Fibroblast of lung (primary cell): Measurements from ENCODE around the gene RRP36. TPM values are rescaled to one million over a fixed set of nuclear protein-coding genes. Genes with fewer than 3 reads are reported as not detected.

Source experiments
- DNase-seq, 2 donors: peaks; one replicate each; pipeline versions ENCODE4 v3.0.0 to v3.0.0-alpha.2; 2010; ENCODE audit warnings: low read depth in 2 of 2
- H2AFZ ChIP-seq: 2 replicates; pipeline ENCODE4 v1.5.1; 2012; ENCODE audit warnings: low read length, control low read depth, inconsistent platforms
- H3K27ac ChIP-seq: 2 replicates; pipeline ENCODE4 v1.5.1; 2011; ENCODE audit warnings: low read length, control low read depth; ENCODE audit not compliant: insufficient read depth
- H3K27me3 ChIP-seq: 2 replicates; pipeline ENCODE4 v1.5.1; 2011; ENCODE audit warnings: mild to moderate bottlenecking, low read length; ENCODE audit not compliant: control insufficient read depth, insufficient read depth
- H3K36me3 ChIP-seq: 2 replicates; pipeline ENCODE4 v1.5.1; 2011; ENCODE audit warnings: low read length; ENCODE audit not compliant: control insufficient read depth, insufficient read depth
- H3K4me1 ChIP-seq: 2 replicates; pipeline ENCODE4 v1.5.1; 2011; ENCODE audit warnings: low read length; ENCODE audit not compliant: control insufficient read depth, insufficient read depth; ENCODE audit errors: extremely low read depth
- H3K4me2 ChIP-seq: 2 replicates; pipeline ENCODE4 v1.5.1; 2011; ENCODE audit warnings: low read length, control low read depth; ENCODE audit not compliant: insufficient read depth; ENCODE audit errors: extremely low read depth
- H3K4me3 ChIP-seq, 4 experiments: fragments of 200-600 bp in 1 of 4; sonication (generic) in 1 of 4; replicated peaks in 1 of 4; 2 replicates each; pipeline ENCODE4 v1.5.1; 2011 to 2016; ENCODE audit warnings: low read length in 4 of 4, low read depth in 3 of 4, mild to moderate bottlenecking in 3 of 4, control low read depth in 2 of 4, inconsistent platforms in 1 of 4, mixed read lengths in 1 of 4; ENCODE audit not compliant: insufficient read depth in 1 of 4; ENCODE audit errors: control extremely low read depth in 1 of 4
- H3K79me2 ChIP-seq: 2 replicates; pipeline ENCODE4 v1.5.1; 2012; ENCODE audit warnings: mild to moderate bottlenecking, low read length, inconsistent platforms; ENCODE audit not compliant: control insufficient read depth, insufficient read depth
- H3K9ac ChIP-seq: 2 replicates; pipeline ENCODE4 v1.5.1; 2011; ENCODE audit warnings: mild to moderate bottlenecking, low read length, control low read depth; ENCODE audit not compliant: insufficient read depth
- H3K9me3 ChIP-seq: 2 replicates; pipeline ENCODE4 v1.5.1; 2012; ENCODE audit warnings: low read depth, low read length; ENCODE audit not compliant: control insufficient read depth, insufficient read depth
- H4K20me1 ChIP-seq: 2 replicates; pipeline ENCODE4 v1.5.1; 2011; ENCODE audit warnings: low read length; ENCODE audit not compliant: control insufficient read depth, insufficient read depth; ENCODE audit errors: extremely low read depth
- EZH2 ChIP-seq: IDR thresholded peaks from 2 replicates; pipeline ENCODE4 v1.5.1; 2012; ENCODE audit warnings: low read length, control low read depth, mild to moderate bottlenecking; ENCODE audit errors: missing control alignments
- polyA plus RNA-seq, 2 donors: library from polyadenylated mRNA; depleted of rRNA in 1 of 2; stranded (reverse) in 1 of 2; unstranded in 1 of 2; fragments of >200 nt; gene quantifications; 2 replicates each; pipeline ENCODE4 v1.2.1, GENCODE V29; 2011 to 2012; ENCODE audit warnings: missing spikeins in 1 of 2
- total RNA-seq: library from RNA; depleted of rRNA; stranded (reverse); fragments of >200 nt; gene quantifications from 2 replicates; pipeline ENCODE4 v1.2.1, GENCODE V29; 2014
- TF ChIP-seq, protein P1 (sequence below), 2 donors: IDR thresholded peaks in 1 of 2; conservative IDR thresholded peaks in 1 of 2; 1 replicate in 1 of 2; 2 replicates in 1 of 2; pipeline ENCODE4 v1.5.1; 2011 to 2012; ENCODE audit warnings: low read length in 2 of 2, control low read depth in 1 of 2, inconsistent platforms in 1 of 2, low read depth in 1 of 2, mild to moderate bottlenecking in 1 of 2

The RRP36 gene
- total and polyA plus RNA-seq, 2 donors (not counting 1 experiment from before 2014, with no cell fraction given), result 73.0 to 88.0 TPM

- no peaks in the 10 kb centered on the region for H3K4me1 ChIP-seq
- H3K36me3 ChIP-seq, result peaks cover 30% of the 10 kb centered on the region
- H4K20me1 ChIP-seq, result no peaks in the 10 kb centered on the region
- no peaks in the 10 kb centered on the region for H3K9me3 ChIP-seq
- no peak overlapping the region for H3K4me2 ChIP-seq
- H3K9ac ChIP-seq, result no peak overlapping the region
- H3K4me3 ChIP-seq, result no peak overlapping the region
- no peak overlapping the region for H2AFZ ChIP-seq
- no peak overlapping the region for H3K27ac ChIP-seq
- DNase-seq, result no peak
- no peaks in the 10 kb centered on the region for H3K27me3 ChIP-seq
- peaks cover under 1% of the 10 kb centered on the region for H3K79me2 ChIP-seq
- no peak for TF ChIP-seq EZH2
Observed at GRCh38 chr6:43007126-43007525, 14.3 kb upstream of the RRP36 start.

GRCh38 chr6:43009124-43009523, 12.3 kb upstream of the RRP36 start:
- H3K4me3 ChIP-seq, result no peak overlapping the region
- H3K27ac ChIP-seq, result no peak overlapping the region
- H3K27me3 ChIP-seq, result no peaks in the 10 kb centered on the region
- no peak overlapping the region for H2AFZ ChIP-seq
- peaks cover 11% of the 10 kb centered on the region for H3K79me2 ChIP-seq
- no peak for TF ChIP-seq EZH2
- TF ChIP-seq, protein P1, sequence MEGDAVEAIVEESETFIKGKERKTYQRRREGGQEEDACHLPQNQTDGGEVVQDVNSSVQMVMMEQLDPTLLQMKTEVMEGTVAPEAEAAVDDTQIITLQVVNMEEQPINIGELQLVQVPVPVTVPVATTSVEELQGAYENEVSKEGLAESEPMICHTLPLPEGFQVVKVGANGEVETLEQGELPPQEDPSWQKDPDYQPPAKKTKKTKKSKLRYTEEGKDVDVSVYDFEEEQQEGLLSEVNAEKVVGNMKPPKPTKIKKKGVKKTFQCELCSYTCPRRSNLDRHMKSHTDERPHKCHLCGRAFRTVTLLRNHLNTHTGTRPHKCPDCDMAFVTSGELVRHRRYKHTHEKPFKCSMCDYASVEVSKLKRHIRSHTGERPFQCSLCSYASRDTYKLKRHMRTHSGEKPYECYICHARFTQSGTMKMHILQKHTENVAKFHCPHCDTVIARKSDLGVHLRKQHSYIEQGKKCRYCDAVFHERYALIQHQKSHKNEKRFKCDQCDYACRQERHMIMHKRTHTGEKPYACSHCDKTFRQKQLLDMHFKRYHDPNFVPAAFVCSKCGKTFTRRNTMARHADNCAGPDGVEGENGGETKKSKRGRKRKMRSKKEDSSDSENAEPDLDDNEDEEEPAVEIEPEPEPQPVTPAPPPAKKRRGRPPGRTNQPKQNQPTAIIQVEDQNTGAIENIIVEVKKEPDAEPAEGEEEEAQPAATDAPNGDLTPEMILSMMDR (conservative IDR thresholded peaks at IDR 0.05 in 1 of 2, IDR thresholded peaks at IDR 0.05 in 1 of 2; ENCODE audit: low read depth in 1 of 2, low read length in 2 of 2), result peak; percentile 31 to 52
- H3K9ac ChIP-seq, result no peak overlapping the region
- peaks cover 30% of the 10 kb centered on the region for H3K36me3 ChIP-seq
- H3K9me3 ChIP-seq, result no peaks in the 10 kb centered on the region
- H4K20me1 ChIP-seq, result no peaks in the 10 kb centered on the region
- H3K4me2 ChIP-seq, result no peak overlapping the region
- peak; percentile 15 to 28 for DNase-seq
- H3K4me1 ChIP-seq, result peaks cover 8% of the 10 kb centered on the region

GRCh38 chr6:43011207-43011606, 10.2 kb upstream of the RRP36 start:
- DNase-seq, result no peak
- no peak for TF ChIP-seq EZH2
- TF ChIP-seq, protein P1 (conservative IDR thresholded peaks at IDR 0.05 in 1 of 2, IDR thresholded peaks at IDR 0.05 in 1 of 2; ENCODE audit: low read depth in 1 of 2, low read length in 2 of 2), result no peak
- Histone ChIP-seq H3K4me1 (peaks cover 13% of the 10 kb centered on the region), H4K20me1 (no peaks in the 10 kb centered on the region), H3K4me3 (no peak overlapping the region), H3K36me3 (peaks cover 30% of the 10 kb centered on the region), H3K9me3 (no peaks in the 10 kb centered on the region), H2AFZ (no peak overlapping the region), H3K27ac (no peak overlapping the region), H3K9ac (no peak overlapping the region), H3K27me3 (no peaks in the 10 kb centered on the region), H3K4me2 (no peak overlapping the region), H3K79me2 (peaks cover 31% of the 10 kb centered on the region)
